Activated CD4-positive, alpha-beta memory T cell treated with anti-CD3 and anti-CD28 coated beads, Interleukin-2, amount 10 ng/mL, durations not matched to agents 7 days and 5 days (primary cell): ENCODE measurements around the gene AKR1C2. TPM values are rescaled to one million over a fixed set of nuclear protein-coding genes. Genes with fewer than 3 reads are reported as not detected.

Experiments used
- total RNA-seq, 2 experiments: library from RNA; stranded (reverse); gene quantifications; one replicate each; pipeline ENCODE4 v1.2.3, GENCODE V29; 2021

AKR1C2 gene
- total RNA-seq, 2 experiments from 2014 or later = not detected

Other genes with a start within 250 kb of the AKR1C2 start
- 1 to 10 TPM; 4.0 to 4.8 TPM for gene AKR1E2, start 177.7 kb downstream of the AKR1C2 start, total RNA-seq
- under 1 TPM; 0.33 to 0.85 TPM for gene AKR1C1, start 40.4 kb downstream of the AKR1C2 start, total RNA-seq
- gene AKR1C3, start 90.6 kb upstream of the AKR1C2 start, total RNA-seq = 1 to 10 TPM; 6.0 to 7.6 TPM
- 1 to 10 TPM in 1 of 2 experiments, under 1 TPM in 1; 0.63 to 1.5 TPM for gene AKR1C8, start 181.3 kb upstream of the AKR1C2 start, total RNA-seq
- gene AKR1C4, start 193.0 kb upstream of the AKR1C2 start, total RNA-seq = not detected